GM19455 (cell line): Measurements from ENCODE around the gene WNK2.

Source experiments
- ATAC-seq: cut with Tn5 transposase; IDR thresholded peaks from one replicate; pipeline ENCODE4 v1.9.1; 2021; ENCODE audit not compliant: unreplicated experiment

The WNK2 gene

DNA sequence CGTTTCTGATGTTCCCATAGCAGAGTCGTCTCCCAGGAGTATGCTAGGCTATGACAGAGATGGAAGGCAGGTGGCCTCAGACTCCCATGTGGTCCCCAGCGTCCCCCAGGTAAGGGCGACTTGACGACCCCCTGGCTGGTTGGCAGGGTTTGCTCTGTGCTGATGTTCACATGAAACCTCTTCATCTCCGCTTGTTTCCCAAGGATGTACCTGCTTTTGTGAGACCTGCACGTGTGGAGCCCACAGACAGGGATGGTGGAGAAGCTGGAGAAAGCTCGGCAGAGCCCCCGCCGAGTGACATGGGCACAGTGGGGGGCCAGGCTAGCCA is 108.3 kb downstream of the WNK2 start:
- no peak for ATAC-seq

GRCh38 chr9:93292664-93293328 is 108.9 kb downstream of the WNK2 start:
- ATAC-seq = no peak

DNA sequence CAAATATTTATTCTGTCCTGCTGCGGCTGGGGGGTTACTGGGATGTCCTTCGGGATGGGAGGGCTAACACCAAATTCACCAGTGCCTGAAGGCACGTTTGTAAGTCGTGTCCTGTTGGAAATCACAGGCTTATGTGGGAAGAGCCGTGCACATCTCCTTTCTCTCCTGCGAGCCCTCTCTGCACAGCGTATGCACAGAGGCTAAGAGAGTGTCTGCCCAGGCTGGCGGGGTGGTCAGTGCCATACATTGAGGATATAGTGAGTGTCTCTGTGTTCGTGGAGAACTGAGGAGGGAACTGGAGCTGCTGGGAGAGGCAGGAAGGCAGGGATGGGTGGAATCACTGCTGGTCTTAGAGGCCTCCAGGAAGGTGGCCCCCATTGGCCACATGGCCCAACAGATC is 110.1 kb downstream of the WNK2 start:
- no peak for ATAC-seq

GRCh38 chr9:93295031-93295430 is 111.1 kb downstream of the WNK2 start:
- ATAC-seq = no peak

- no peak for ATAC-seq
These were observed 111.6 kb downstream of the WNK2 start for GRCh38 chr9:93295456-93296076.

- no peak for ATAC-seq
These were observed 113.0 kb downstream of the WNK2 start for GRCh38 chr9:93296889-93297480.

DNA sequence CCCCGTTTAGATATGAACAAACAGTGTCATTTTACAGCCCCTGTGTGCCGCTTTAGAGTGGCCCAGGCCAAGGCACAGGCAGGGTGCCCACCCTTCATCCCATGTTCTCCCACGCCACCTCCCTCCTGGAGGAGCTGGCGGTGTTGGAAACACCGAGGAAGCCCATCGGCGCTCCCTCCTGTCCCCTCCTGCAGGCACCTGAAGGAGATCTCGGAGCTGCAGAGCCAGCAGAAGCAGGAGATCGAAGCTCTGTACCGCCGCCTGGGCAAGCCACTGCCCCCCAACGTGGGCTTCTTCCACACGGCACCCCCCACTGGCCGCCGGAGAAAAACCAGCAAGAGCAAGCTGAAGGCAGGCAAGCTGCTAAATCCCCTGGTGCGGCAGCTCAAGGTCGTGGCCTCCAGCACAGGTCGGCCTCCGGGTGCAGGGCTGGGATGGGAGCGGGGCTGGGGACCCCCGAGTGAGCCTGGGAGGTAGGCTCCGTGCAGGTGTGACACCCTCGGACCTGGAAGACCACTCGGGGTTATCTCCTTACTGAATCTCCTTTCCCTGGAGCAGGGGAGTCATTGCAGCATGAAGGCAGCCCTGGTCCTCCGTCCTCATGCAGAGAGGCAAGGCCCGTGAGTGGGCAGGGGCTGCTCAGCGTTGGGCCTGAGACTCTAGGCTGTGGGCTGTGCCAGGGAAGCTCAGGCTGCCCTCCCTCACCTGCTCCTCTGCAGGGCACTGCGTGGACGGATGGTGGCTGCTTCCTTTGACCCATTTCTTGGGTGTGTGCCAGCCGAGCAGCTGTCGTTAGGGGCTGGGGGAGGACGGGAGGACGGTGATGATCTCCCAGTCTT is 113.9 kb downstream of the WNK2 start:
- no peak for ATAC-seq

- ATAC-seq = no peak
These were observed 114.8 kb downstream of the WNK2 start for GRCh38 chr9:93298498-93299417.

DNA sequence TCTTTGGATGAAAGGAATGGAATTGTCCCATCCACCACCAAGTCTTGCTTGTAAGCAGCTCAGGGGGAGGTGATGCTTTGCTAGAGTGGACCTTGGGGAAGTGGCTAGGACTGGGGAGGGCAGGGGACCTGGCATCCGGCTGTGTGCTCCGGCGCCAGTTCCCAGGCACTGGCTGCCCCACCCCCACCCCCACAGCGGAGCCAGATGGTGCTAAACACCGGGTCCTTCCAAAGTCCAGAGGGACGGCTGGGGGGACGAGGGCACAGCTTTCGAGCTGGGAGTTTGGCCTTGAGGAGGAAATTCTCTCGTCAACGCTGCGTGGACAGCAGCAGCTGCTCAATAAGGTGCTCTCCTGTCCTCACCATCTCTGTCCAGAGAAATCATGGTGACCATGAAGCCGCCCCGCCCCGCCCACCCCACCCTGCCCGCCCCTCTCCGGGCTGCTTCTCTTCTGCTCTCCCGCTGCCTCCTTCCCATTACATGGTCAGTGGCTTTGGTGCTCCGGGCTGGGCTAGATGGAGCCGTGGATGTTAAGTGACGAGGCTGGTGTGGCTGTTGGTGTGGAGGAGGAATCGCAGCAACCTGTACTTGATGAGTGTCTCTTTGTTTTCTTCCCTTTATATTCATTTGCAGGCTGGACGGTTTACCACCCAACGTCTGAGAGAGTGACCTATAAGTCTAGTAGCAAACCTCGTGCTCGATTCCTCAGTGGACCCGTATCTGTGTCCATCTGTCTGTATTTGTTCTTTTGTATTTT is 115.7 kb downstream of the WNK2 start:
- no peak for ATAC-seq

DNA sequence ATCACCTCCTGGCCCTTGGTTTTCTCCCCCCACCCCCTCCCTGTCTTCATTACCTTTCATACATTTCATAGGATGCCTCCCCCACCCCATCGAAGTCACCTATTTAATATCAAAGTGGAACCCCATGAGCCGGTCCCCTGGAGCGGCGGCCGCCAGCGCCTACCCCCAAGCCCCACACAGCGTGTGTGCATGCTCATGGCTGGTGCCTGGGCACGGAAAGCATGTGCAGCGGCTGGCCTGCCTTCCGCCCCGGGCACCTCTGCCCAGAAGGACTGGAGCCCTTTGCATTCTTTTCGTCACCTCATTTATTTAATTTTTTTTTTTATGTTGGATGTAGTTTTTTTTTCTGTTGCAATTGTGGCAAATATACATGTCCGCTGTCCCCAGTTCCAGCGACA is 116.2 kb downstream of the WNK2 start:
- ATAC-seq = no peak

DNA sequence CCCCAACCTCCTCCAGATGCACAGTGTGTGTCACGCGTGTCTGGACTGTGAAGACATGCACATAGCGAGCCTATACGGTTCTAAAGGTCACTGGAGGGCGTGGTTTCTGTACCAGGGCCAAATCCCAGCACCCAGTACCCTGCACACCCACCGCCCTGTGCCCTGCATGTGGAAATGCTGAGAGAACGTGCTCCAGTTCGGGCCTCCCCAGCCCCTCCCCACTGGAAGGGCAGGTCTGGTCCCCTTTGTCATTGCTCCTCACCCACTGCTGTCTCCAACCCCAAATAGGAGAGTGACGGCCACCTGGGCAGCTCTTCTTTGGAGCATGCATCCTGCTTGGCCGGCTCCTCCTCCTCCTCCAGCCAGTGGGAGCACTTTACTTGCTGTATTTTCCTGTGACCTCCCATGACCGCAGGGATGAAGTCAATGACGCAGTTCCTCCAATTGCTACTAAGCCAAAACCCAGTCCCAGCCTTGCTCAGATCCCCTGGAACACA is 116.7 kb downstream of the WNK2 start:
- ATAC-seq = no peak

DNA sequence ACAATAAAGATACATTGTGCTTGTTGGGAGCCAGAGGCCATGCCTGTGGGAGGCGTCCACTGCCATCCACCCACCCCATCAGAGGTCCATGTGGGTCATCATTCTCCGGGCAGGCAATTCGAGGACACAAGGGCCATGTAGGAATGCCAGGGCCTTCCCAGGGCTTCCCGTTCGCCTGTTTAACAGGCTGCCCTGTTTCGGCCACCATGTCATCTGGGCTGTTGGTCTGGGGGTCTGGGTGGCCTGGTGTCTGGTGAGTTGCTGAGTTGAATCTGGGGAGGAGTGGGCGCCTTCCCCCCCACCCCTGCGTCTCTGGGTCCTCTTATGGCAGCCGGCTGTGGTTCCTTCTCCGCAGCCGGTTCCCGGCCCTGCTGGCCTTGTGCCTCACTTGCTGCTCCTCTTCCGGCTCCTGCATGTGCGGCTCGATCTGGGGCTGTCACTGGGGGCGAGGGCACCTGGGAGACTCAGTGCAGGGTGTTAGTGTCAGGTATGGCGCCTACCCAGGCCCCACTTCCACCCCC is 117.4 kb downstream of the WNK2 start:
- no peak for ATAC-seq

GRCh38 chr9:93301911-93302541 is 118.1 kb downstream of the WNK2 start:
- no peak for ATAC-seq

- no peak for ATAC-seq
These were observed 118.8 kb downstream of the WNK2 start for GRCh38 chr9:93302586-93303257.

GRCh38 chr9:93303258-93303771 is 119.4 kb downstream of the WNK2 start:
- no peak for ATAC-seq

GRCh38 chr9:93303806-93304573 is 120.1 kb downstream of the WNK2 start:
- ATAC-seq = no peak
